IPS-18a (cell line): Measurements from ENCODE around the gene YOD1.

Source experiments
- H3K27ac ChIP-seq: one replicate; pipeline ENCODE4 v1.5.1; 2013; ENCODE audit warnings: low read length
- H3K27me3 ChIP-seq: one replicate; pipeline ENCODE4 v1.6.1; 2013; ENCODE audit warnings: mild to moderate bottlenecking, low read length; ENCODE audit not compliant: control insufficient read depth, insufficient read depth
- H3K36me3 ChIP-seq: one replicate; pipeline ENCODE4 v1.6.1; 2013; ENCODE audit warnings: low read depth, low read length; ENCODE audit not compliant: control insufficient read depth
- H3K4me1 ChIP-seq: one replicate; pipeline ENCODE4 v1.6.1; 2013; ENCODE audit warnings: low read depth, low read length; ENCODE audit not compliant: control insufficient read depth
- H3K4me3 ChIP-seq: one replicate; pipeline ENCODE4 v1.5.1; 2013; ENCODE audit warnings: low read length
- H3K9ac ChIP-seq: one replicate; pipeline ENCODE4 v1.6.1; 2013; ENCODE audit warnings: mild to moderate bottlenecking, low read length, moderate library complexity
- H3K9me3 ChIP-seq: one replicate; pipeline ENCODE4 v1.6.1; 2013; ENCODE audit warnings: low read depth, low read length; ENCODE audit not compliant: control insufficient read depth

The YOD1 gene

DNA sequence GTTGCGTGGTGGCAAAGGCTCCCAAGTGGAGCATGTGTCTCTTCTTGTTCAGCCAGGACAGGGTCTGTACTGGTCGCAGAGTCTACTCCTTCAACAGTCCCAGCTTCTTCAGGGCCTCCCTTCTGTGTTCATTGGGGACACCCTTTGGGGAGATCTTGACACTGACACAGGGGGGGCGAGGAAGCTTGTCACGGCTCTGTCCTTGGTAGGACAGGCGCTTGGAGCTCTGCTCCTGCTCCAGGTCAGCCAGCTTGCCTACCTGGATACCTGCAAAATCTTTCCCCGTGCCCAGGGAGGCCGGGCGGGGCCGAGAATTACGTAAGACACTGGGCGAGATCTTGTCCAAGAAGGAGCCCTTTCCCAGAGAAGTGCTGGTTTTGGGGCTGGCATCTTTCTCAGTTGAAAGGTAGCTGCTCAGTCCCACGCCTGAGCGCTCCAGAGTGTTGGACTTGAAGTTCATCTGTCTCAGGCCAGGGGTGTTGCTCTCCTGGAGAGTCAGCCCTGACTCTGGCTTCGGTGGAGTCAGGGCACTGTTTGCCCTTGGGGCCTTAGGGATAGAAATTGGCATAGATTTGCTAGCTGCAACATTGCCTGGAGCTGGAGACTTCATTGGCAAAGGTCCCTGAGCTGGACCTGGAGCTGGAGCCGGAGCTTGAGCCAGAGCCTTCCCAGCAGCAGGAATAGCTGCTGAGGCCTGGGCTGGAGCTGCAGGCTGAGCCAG lies 29.0 kb downstream of the YOD1 start:
- Histone ChIP-seq H3K36me3 (peaks cover 3% of the 10 kb centered on the region), H3K4me3 (no peak overlapping the region), H3K27me3 (no peaks in the 10 kb centered on the region), H3K9me3 (no peaks in the 10 kb centered on the region), H3K4me1 (peaks cover 17% of the 10 kb centered on the region), H3K9ac (no peak overlapping the region), H3K27ac (no peak overlapping the region)

DNA sequence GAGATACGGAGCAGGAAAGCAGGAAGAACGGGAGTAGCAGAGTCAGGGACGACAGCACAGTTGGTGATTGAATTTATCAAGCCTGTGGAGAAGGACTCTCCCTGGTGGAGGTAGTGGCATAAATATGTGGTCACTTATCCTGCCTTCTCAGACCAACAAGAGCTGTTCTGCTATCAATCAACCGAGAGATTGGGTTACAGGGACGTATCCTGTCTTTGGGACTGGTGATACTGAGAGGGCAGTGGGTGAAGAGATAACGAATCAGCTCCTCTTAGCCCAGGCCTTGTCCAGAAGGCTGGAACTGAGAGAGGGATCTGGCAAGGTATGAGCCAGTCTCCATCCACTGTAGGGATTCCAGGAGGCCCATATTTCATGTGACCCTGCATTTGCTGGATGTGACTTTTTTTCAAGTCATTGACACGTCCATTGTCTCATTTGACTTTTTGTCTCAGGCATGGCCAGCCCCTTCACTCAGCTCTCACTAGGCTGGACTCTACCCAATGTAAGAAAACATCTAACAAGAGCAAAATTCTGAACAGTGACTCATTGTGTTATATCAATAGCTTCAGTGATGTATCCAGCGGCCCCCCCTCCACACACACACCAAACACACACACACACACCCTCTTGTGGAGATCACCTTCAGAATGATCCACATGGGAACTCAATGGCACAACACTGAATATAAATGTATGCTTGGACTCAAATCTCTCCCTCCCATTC lies 29.7 kb downstream of the YOD1 start:
- no peak overlapping the region for H3K9ac ChIP-seq
- H3K4me1 ChIP-seq: peaks cover 17% of the 10 kb centered on the region
- H3K4me3 ChIP-seq: no peak overlapping the region
- no peak overlapping the region for H3K27ac ChIP-seq
- H3K27me3 ChIP-seq: no peaks in the 10 kb centered on the region
- no peaks in the 10 kb centered on the region for H3K36me3 ChIP-seq
- no peaks in the 10 kb centered on the region for H3K9me3 ChIP-seq

DNA sequence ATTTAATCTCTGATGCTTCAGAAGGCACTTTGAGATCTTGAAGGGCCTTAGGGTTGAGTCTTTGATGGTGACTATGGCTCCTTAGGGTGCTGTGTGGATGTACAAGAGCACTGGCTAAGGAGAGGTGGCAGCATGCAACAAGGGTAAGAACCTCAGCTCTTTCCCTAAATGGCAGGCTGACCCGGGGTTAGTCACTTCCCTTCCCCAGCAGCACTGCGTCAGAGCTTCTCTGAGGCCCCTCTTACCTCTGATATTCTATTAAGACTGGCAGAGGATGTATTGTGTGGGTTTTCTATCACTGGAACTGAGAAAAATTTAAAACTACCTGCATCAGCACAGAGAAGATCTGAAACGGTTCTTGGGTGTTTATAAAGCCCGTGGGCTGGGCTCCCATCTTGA lies 30.3 kb downstream of the YOD1 start:
- no peaks in the 10 kb centered on the region for H3K36me3 ChIP-seq
- peaks cover 11% of the 10 kb centered on the region for H3K4me1 ChIP-seq
- no peaks in the 10 kb centered on the region for H3K9me3 ChIP-seq
- H3K27me3 ChIP-seq: no peaks in the 10 kb centered on the region
- H3K27ac ChIP-seq: no peak overlapping the region
- no peak overlapping the region for H3K9ac ChIP-seq
- H3K4me3 ChIP-seq: no peak overlapping the region

GRCh38 chr1:207020065-207020708 lies 30.8 kb downstream of the YOD1 start:
- Histone ChIP-seq H3K27me3 (no peaks in the 10 kb centered on the region), H3K9me3 (no peaks in the 10 kb centered on the region), H3K9ac (no peak overlapping the region), H3K4me3 (no peak overlapping the region), H3K36me3 (no peaks in the 10 kb centered on the region), H3K27ac (no peak overlapping the region), H3K4me1 (peaks cover 5% of the 10 kb centered on the region)

DNA sequence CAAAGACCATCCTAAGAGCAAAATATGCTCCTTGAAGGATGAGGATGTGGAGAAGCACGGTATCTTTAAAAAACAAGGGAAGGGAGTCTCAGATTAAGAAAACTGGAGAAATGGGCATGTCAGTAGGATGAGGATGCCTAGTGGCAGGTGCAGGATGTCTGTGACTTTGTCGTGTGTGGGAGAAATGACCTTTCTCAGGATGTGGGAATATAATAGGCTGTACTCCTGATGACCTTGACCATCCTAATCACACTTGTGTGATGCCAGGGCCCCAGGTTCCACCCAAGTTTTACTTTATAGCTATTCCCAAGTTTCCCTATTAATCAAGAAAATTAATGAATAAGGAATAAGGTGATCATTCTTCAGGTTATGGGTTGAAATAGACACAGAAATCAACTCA lies 31.3 kb downstream of the YOD1 start:
- H3K4me1 ChIP-seq: peaks cover 2% of the 10 kb centered on the region
- H3K9me3 ChIP-seq: no peaks in the 10 kb centered on the region
- H3K4me3 ChIP-seq: no peak overlapping the region
- no peak overlapping the region for H3K9ac ChIP-seq
- H3K27ac ChIP-seq: no peak overlapping the region
- no peaks in the 10 kb centered on the region for H3K36me3 ChIP-seq
- H3K27me3 ChIP-seq: no peaks in the 10 kb centered on the region

GRCh38 chr1:207019161-207019560 lies 31.8 kb downstream of the YOD1 start:
- Histone ChIP-seq H3K4me1 (no peaks in the 10 kb centered on the region), H3K9me3 (no peaks in the 10 kb centered on the region), H3K4me3 (no peak overlapping the region), H3K9ac (no peak overlapping the region), H3K27me3 (no peaks in the 10 kb centered on the region), H3K27ac (no peak overlapping the region), H3K36me3 (no peaks in the 10 kb centered on the region)

DNA sequence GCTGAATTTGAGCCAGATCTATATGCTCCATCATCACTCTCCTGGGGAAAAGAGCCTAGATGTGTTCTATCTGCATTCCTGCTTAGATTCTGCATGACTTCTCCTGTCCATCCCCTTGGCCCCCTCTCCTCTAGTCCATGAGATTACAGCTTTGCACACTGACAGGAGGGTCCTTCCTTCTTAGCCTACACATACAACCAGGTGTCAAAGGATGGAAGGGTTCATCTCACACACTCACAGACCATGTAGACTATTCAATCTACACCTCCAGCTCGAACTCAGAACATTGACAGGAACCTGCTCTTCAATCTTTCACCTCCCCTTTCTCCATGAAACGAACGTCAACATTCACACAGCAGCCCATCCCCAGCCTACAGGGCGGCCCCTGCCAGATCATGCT lies 32.3 kb downstream of the YOD1 start:
- no peaks in the 10 kb centered on the region for H3K4me1 ChIP-seq
- no peaks in the 10 kb centered on the region for H3K27me3 ChIP-seq
- no peak overlapping the region for H3K4me3 ChIP-seq
- H3K9me3 ChIP-seq: no peaks in the 10 kb centered on the region
- no peak overlapping the region for H3K27ac ChIP-seq
- no peaks in the 10 kb centered on the region for H3K36me3 ChIP-seq
- H3K9ac ChIP-seq: no peak overlapping the region

GRCh38 chr1:207017615-207018559 lies 33.1 kb downstream of the YOD1 start:
- Histone ChIP-seq H3K27ac (no peak overlapping the region), H3K9me3 (no peaks in the 10 kb centered on the region), H3K4me3 (no peak overlapping the region), H3K4me1 (no peaks in the 10 kb centered on the region), H3K27me3 (no peaks in the 10 kb centered on the region), H3K9ac (no peak overlapping the region), H3K36me3 (no peaks in the 10 kb centered on the region)

DNA sequence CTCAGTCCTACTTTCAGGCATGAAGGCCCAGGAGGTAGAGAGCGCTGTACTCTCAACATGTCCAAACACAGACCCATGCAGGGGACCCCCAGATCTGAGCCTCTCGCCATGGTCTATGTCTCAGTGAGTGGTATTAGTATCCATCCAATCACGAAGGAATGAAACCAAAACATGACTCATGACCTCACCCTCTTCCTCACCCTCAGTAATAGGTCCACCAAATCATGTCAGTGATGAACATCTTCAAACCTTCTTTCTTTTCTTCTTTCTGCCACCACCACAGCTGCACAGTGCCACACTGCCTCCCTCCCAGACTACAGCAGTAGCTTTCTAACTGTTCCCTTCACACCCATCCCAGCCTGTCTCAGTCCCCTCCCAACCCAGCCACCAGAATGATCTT lies 35.2 kb downstream of the YOD1 start:
- Histone ChIP-seq H3K36me3 (no peaks in the 10 kb centered on the region), H3K27ac (no peak overlapping the region), H3K9me3 (no peaks in the 10 kb centered on the region), H3K4me1 (no peaks in the 10 kb centered on the region), H3K27me3 (no peaks in the 10 kb centered on the region), H3K9ac (no peak overlapping the region), H3K4me3 (no peak overlapping the region)

DNA sequence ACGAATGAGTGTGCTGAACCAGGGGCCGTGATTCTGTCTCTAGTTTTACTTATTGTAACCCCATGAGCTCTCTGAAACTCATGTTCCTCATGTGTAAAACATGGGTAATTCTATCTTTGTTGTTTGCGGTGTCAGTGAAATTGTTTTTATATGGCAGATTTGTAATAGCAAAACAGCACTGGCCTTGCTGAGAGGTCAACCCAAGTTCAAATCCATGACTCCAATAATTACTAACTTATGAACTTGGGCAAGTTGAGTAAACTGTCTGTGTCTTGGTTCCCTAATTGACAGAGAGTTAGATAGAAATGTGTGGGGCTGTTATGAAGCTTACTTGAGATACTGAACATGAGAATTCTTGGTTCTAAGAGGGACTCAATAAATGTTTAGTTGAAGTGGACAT lies 36.3 kb downstream of the YOD1 start:
- H3K4me1 ChIP-seq: no peaks in the 10 kb centered on the region
- H3K36me3 ChIP-seq: no peaks in the 10 kb centered on the region
- no peak overlapping the region for H3K4me3 ChIP-seq
- H3K9me3 ChIP-seq: no peaks in the 10 kb centered on the region
- H3K27me3 ChIP-seq: no peaks in the 10 kb centered on the region
- H3K9ac ChIP-seq: no peak overlapping the region
- no peak overlapping the region for H3K27ac ChIP-seq
